PC-3 (cell line): ENCODE measurements around the gene RGS17.

ENCODE experiments used
- EZH2 ChIP-seq: fragments of 300-600 bp; sonication (generic); IDR thresholded peaks from one replicate; pipeline ENCODE4 v1.6.1; 2017; ENCODE audit warnings: antibody characterized with exemption, mild to moderate bottlenecking, low read length; ENCODE audit not compliant: unreplicated experiment
- EZH2phosphoT487 ChIP-seq: fragments of 300-600 bp; sonication (generic); IDR thresholded peaks from 2 replicates; pipeline ENCODE4 v1.6.1; 2018; ENCODE audit warnings: mild to moderate bottlenecking, antibody characterized with exemption, low read length, borderline replicate concordance
- TF ChIP-seq, protein P1 (sequence below): fragments of 300-600 bp; sonication (generic); conservative IDR thresholded peaks from 2 replicates; pipeline ENCODE4 v1.5.1; 2017; ENCODE audit warnings: antibody characterized with exemption, low read depth, mild to moderate bottlenecking, low read length

GRCh38 chr6:153087436-153087835 lies 43.6 kb downstream of the RGS17 start:
- TF ChIP-seq, protein P1, sequence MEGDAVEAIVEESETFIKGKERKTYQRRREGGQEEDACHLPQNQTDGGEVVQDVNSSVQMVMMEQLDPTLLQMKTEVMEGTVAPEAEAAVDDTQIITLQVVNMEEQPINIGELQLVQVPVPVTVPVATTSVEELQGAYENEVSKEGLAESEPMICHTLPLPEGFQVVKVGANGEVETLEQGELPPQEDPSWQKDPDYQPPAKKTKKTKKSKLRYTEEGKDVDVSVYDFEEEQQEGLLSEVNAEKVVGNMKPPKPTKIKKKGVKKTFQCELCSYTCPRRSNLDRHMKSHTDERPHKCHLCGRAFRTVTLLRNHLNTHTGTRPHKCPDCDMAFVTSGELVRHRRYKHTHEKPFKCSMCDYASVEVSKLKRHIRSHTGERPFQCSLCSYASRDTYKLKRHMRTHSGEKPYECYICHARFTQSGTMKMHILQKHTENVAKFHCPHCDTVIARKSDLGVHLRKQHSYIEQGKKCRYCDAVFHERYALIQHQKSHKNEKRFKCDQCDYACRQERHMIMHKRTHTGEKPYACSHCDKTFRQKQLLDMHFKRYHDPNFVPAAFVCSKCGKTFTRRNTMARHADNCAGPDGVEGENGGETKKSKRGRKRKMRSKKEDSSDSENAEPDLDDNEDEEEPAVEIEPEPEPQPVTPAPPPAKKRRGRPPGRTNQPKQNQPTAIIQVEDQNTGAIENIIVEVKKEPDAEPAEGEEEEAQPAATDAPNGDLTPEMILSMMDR: no peak
- TF ChIP-seq EZH2phosphoT487: no peak
- TF ChIP-seq EZH2: no peak
